H1 (cell line): ENCODE data around the gene LDLRAD4. TPM values are rescaled to one million over a fixed set of nuclear protein-coding genes. Genes with fewer than 3 reads are reported as not detected.

Experiments used
- CTCF ChIA-PET: fragments of 300-600 bp; sonication (Branson Sonifier 250); formaldehyde crosslinking; loops from one replicate; lab custom pipeline; 2021; ENCODE audit not compliant: partially characterized antibody; lab: Charles Lee
- POLR2A ChIA-PET: fragments of 300-600 bp; sonication (Branson Sonifier 250); formaldehyde crosslinking; loops from one replicate; lab custom pipeline; 2021; ENCODE audit warnings: inconsistent platforms; ENCODE audit not compliant: partially characterized antibody; lab: Charles Lee
- DNase-seq, 2 experiments: peaks; one replicate each; pipeline versions ENCODE4 v3.0.0 to v3.0.0-alpha.2; 2010 to 2022; ENCODE audit warnings: low spot score in 2 of 2, low read depth in 1 of 2, mixed read lengths in 1 of 2
- FAIRE-seq: peaks from 2 replicates; lab custom pipeline; 2011; peaks lifted over from hg19 to GRCh38; lab: Jason Lieb, UNC
- H2AFZ ChIP-seq: 2 replicates; pipeline ENCODE4 v1.8.1; 2012; ENCODE audit warnings: low read length, inconsistent platforms
- H2AK5ac ChIP-seq: 2 replicates; pipeline ENCODE4 v1.6.1; 2013; ENCODE audit warnings: low read depth, low read length
- H2BK120ac ChIP-seq: replicated peaks from 2 replicates; pipeline ENCODE3; 2013; ENCODE audit warnings: low read depth, low read length, inconsistent platforms
- H2BK12ac ChIP-seq: 2 replicates; pipeline ENCODE4 v1.6.1; 2013; ENCODE audit warnings: low read depth, low read length
- H2BK15ac ChIP-seq: 2 replicates; pipeline ENCODE4 v1.6.1; 2013; ENCODE audit warnings: low read length
- H2BK20ac ChIP-seq: 2 replicates; pipeline ENCODE4 v1.6.1; 2013; ENCODE audit warnings: low read length
- H2BK5ac ChIP-seq: 2 replicates; pipeline ENCODE4 v1.6.1; 2013; ENCODE audit warnings: low read depth, low read length
- H3K14ac ChIP-seq: 2 replicates; pipeline ENCODE4 v1.6.1; 2013; ENCODE audit warnings: inconsistent platforms; ENCODE audit not compliant: insufficient read length
- H3K18ac ChIP-seq: 2 replicates; pipeline ENCODE4 v1.6.1; 2013; ENCODE audit warnings: low read length; ENCODE audit errors: extremely low read depth
- H3K23ac ChIP-seq: 2 replicates; pipeline ENCODE4 v1.6.1; 2013; ENCODE audit warnings: inconsistent platforms; ENCODE audit not compliant: insufficient read length
- H3K23me2 ChIP-seq: 2 replicates; pipeline ENCODE4 v1.6.1; 2013; ENCODE audit warnings: low read depth, low read length
- H3K27ac ChIP-seq: 2 replicates; pipeline ENCODE4 v1.6.1; 2011; ENCODE audit warnings: low read depth, low read length, inconsistent platforms
- H3K27me3 ChIP-seq, 4 experiments: replicated peaks in 1 of 4; 1 replicate in 1 of 4; 2 replicates in 3 of 4; pipeline versions ENCODE4 v1.6.1 to v1.8.1; 2011 to 2013; ENCODE audit warnings: low read length in 3 of 4, mild to moderate bottlenecking in 3 of 4, inconsistent platforms in 2 of 4, mixed read lengths in 2 of 4, moderate library complexity in 1 of 4; ENCODE audit not compliant: control insufficient read depth in 3 of 4, insufficient read depth in 3 of 4; ENCODE audit errors: extremely low read depth in 1 of 4
- H3K36me3 ChIP-seq, 4 experiments: 2 replicates each; pipeline versions ENCODE4 v1.6.1 to v1.8.1; 2011 to 2013; ENCODE audit warnings: mild to moderate bottlenecking in 4 of 4, low read length in 3 of 4, moderate library complexity in 2 of 4, control low read depth in 1 of 4, inconsistent platforms in 1 of 4; ENCODE audit not compliant: insufficient read depth in 4 of 4, control insufficient read depth in 2 of 4
- H3K4ac ChIP-seq: replicated peaks from 2 replicates; pipeline ENCODE3; 2013; ENCODE audit warnings: low read length, low read depth, mixed read lengths, inconsistent platforms; ENCODE audit not compliant: insufficient read length
- H3K4me1 ChIP-seq, 4 experiments: replicated peaks in 1 of 4; 1 replicate in 1 of 4; 2 replicates in 3 of 4; pipeline versions ENCODE4 v1.6.1 to v1.8.1; 2011 to 2013; ENCODE audit warnings: low read length in 3 of 4, inconsistent platforms in 2 of 4, mixed read lengths in 1 of 4; ENCODE audit not compliant: insufficient read depth in 4 of 4, control insufficient read depth in 3 of 4
- H3K4me2 ChIP-seq, 2 experiments: 2 replicates each; pipeline versions ENCODE4 v1.6.1 to v1.8.1; 2011 to 2013; ENCODE audit warnings: low read depth in 2 of 2, low read length in 2 of 2, control low read depth in 1 of 2, inconsistent platforms in 1 of 2, mild to moderate bottlenecking in 1 of 2; ENCODE audit not compliant: insufficient read depth in 1 of 2
- H3K4me3 ChIP-seq, 4 experiments: fragments of 200-600, 300-600 bp in 1 of 4; sonication (generic), shearing (Covaris generic), sonication (Bioruptor Twin) in 1 of 4; 2 replicates each; pipeline versions ENCODE4 v1.5.1 to v1.8.1; 2011 to 2016; ENCODE audit warnings: low read length in 4 of 4, low read depth in 3 of 4, control low read depth in 2 of 4, inconsistent platforms in 2 of 4, mild to moderate bottlenecking in 2 of 4, mixed read lengths in 1 of 4, moderate library complexity in 1 of 4; ENCODE audit not compliant: insufficient read depth in 2 of 4; ENCODE audit errors: extremely low read depth in 1 of 4
- H3K56ac ChIP-seq: replicated peaks from 2 replicates; pipeline ENCODE3; 2013; ENCODE audit warnings: low read depth, mild to moderate bottlenecking, mixed read lengths, low read length, inconsistent platforms; ENCODE audit not compliant: insufficient read length
- H3K79me1 ChIP-seq: 2 replicates; pipeline ENCODE4 v1.6.1; 2013; ENCODE audit warnings: low read depth, low read length, control low read depth
- H3K79me2 ChIP-seq, 2 experiments: 2 replicates each; pipeline versions ENCODE4 v1.6.1 to v1.8.1; 2012 to 2013; ENCODE audit warnings: low read length in 2 of 2, mild to moderate bottlenecking in 2 of 2, inconsistent platforms in 1 of 2; ENCODE audit not compliant: insufficient read depth in 2 of 2, control insufficient read depth in 1 of 2
- H3K9ac ChIP-seq, 4 experiments: replicated peaks in 1 of 4; 1 replicate in 1 of 4; 2 replicates in 3 of 4; pipeline versions ENCODE4 v1.6.1 to v1.8.1; 2011 to 2013; ENCODE audit warnings: low read depth in 3 of 4, low read length in 3 of 4, control low read depth in 2 of 4, mild to moderate bottlenecking in 2 of 4, moderate library complexity in 2 of 4, inconsistent platforms in 1 of 4; ENCODE audit errors: extremely low read depth in 1 of 4
- H3K9me3 ChIP-seq, 2 experiments: 2 replicates each; pipeline versions ENCODE4 v1.6.1 to v1.8.1; 2012 to 2013; ENCODE audit warnings: mild to moderate bottlenecking in 2 of 2, moderate library complexity in 2 of 2, control low read depth in 1 of 2, inconsistent platforms in 1 of 2, low read depth in 1 of 2, low read length in 1 of 2, mixed read lengths in 1 of 2; ENCODE audit not compliant: insufficient read depth in 2 of 2
- H4K20me1 ChIP-seq, 2 experiments: replicated peaks in 1 of 2; 2 replicates each; pipeline versions ENCODE3 to v1.8.1; 2011 to 2013; ENCODE audit warnings: inconsistent platforms in 2 of 2, low read length in 2 of 2, mild to moderate bottlenecking in 1 of 2; ENCODE audit not compliant: insufficient read depth in 2 of 2, control insufficient read depth in 1 of 2
- H4K5ac ChIP-seq: 2 replicates; pipeline ENCODE4 v1.6.1; 2013; ENCODE audit warnings: low read length, low read depth, mixed read lengths, inconsistent platforms; ENCODE audit not compliant: insufficient read length
- H4K8ac ChIP-seq: 2 replicates; pipeline ENCODE4 v1.8.0; 2013; ENCODE audit warnings: mild to moderate bottlenecking, moderate library complexity, low read length, inconsistent platforms; ENCODE audit not compliant: insufficient read depth; ENCODE audit errors: extremely low read depth
- H4K91ac ChIP-seq: replicated peaks from 2 replicates; pipeline ENCODE3; 2013; ENCODE audit warnings: low read length, mixed read lengths, inconsistent platforms; ENCODE audit not compliant: insufficient read length
- KDM1A ChIP-seq: fragments of 200-600, 300-600 bp; sonication (generic); IDR thresholded peaks from 2 replicates; pipeline ENCODE4 v1.7.1; 2016; ENCODE audit warnings: mild to moderate bottlenecking, low read length, borderline replicate concordance
- MAFK ChIP-seq: IDR thresholded peaks from 2 replicates; pipeline ENCODE4 v1.6.1; 2012; ENCODE audit warnings: low read depth, mild to moderate bottlenecking, improper control_type of control experiment, low read length
- MAX ChIP-seq: IDR thresholded peaks from 2 replicates; pipeline ENCODE4 v1.6.1; 2012; ENCODE audit warnings: inconsistent platforms
- RAD21 ChIP-seq, 2 experiments: IDR thresholded peaks in 1 of 2; conservative IDR thresholded peaks in 1 of 2; 2 replicates each; pipeline ENCODE4 v1.6.1; 2011; ENCODE audit warnings: low read depth in 2 of 2, low read length in 2 of 2, improper control_type of control experiment in 1 of 2, inconsistent platforms in 1 of 2, mild to moderate bottlenecking in 1 of 2, moderate library complexity in 1 of 2
- SIN3A ChIP-seq, 2 experiments: IDR thresholded peaks in 1 of 2; conservative IDR thresholded peaks in 1 of 2; 2 replicates each; pipeline ENCODE4 v1.6.1; 2011 to 2012; ENCODE audit warnings: low read length in 2 of 2, improper control_type of control experiment in 1 of 2, low read depth in 1 of 2, mild to moderate bottlenecking in 1 of 2
- SP4 ChIP-seq: IDR thresholded peaks from 2 replicates; pipeline ENCODE4 v1.6.1; 2012; ENCODE audit warnings: low read length, inconsistent platforms
- SUZ12 ChIP-seq: fragments of 200-600 bp; sonication (generic); IDR thresholded peaks from 2 replicates; pipeline ENCODE4 v1.6.1; 2012; ENCODE audit warnings: mild to moderate bottlenecking, inconsistent platforms, low read length, moderate library complexity, mixed read lengths
- TCF12 ChIP-seq: IDR thresholded peaks from 2 replicates; pipeline ENCODE4 v1.6.1; 2011; ENCODE audit warnings: low read depth, mild to moderate bottlenecking, low read length
- USF2 ChIP-seq: IDR thresholded peaks from 2 replicates; pipeline ENCODE4 v1.6.1; 2011; ENCODE audit warnings: low read length, improper control_type of control experiment
- WGBS, 2 experiments: shearing (Covaris generic) in 1 of 2; methylation state at CpG; one replicate each; pipeline versions ENCODE4 v1.1.6 to v1.1.7; 2013 to 2015; ENCODE audit warnings: low lambda C conversion rate in 2 of 2, mixed read lengths in 2 of 2, inconsistent platforms in 1 of 2, low coverage in 1 of 2, missing lambda C conversion rate in 1 of 2; ENCODE audit not compliant: insufficient replicate concordance in 2 of 2, insufficient coverage in 1 of 2, insufficient read length in 1 of 2; ENCODE audit errors: extremely low coverage in 1 of 2, missing lambda C conversion rate in 1 of 2; 5-methylcytosine and 5-hydroxymethylcytosine counted together
- polyA plus RNA-seq, 7 experiments: library from polyadenylated mRNA; depleted of rRNA in 3 of 7; stranded (reverse) in 5 of 7; unstranded in 2 of 7; fragments of >200 nt in 5 of 7; fragments of 200-250 nt in 2 of 7; gene quantifications; 1 replicate in 5 of 7; 2 replicates in 1 of 7; 4 replicates in 1 of 7; pipeline versions ENCODE4 v1.2.1 to v1.2.3, GENCODE V29; 2011 to 2013; ENCODE audit warnings: missing spikeins in 2 of 7, mixed read lengths in 2 of 7
- total RNA-seq: library from RNA; stranded (reverse); fragmentation: NEBNext Ultra II Directional; extraction: Animal tissue kit (Norgen Biotek cat#: 25700); gene quantifications from 2 replicates; pipeline ENCODE4 v1.2.1, GENCODE V29; 2021

Gene LDLRAD4
- total and polyA plus RNA-seq, 2 of the 8 experiments (the other 6 are each of a cell fraction or from before 2014, with no cell fraction given): 0.77 to 1.4 TPM

- H3K36me3 ChIP-seq: no peaks in the 10 kb centered on the region
Observed at GRCh38 chr18:13252686-13253410, 34.3 kb downstream of the LDLRAD4 start.

More at GRCh38 chr18:13252686-13253410, 34.3 kb downstream of the LDLRAD4 start:
- 90% methylated on average over 14 of the region's 15 CpGs; no CpG with 5 or more reads in 1 of the 2 experiments for WGBS, 2 experiments
- H2BK5ac ChIP-seq: no peak overlapping the region
- ChIA-PET POLR2A (no interaction called here), CTCF (interaction anchor here (0.6 to 1.7 kb wide), 4 partner anchors 8 to 182 kb away, joined by 3 to 5 read pairs (median 4); no protein-coding TSS in a partner anchor)
- no peaks in the 10 kb centered on the region for H3K27me3 ChIP-seq
- H3K23ac ChIP-seq: no peak overlapping the region
- H4K20me1 ChIP-seq: no peaks in the 10 kb centered on the region
- H2BK12ac ChIP-seq: no peak overlapping the region
- TF ChIP-seq SIN3A (conservative IDR thresholded peaks at IDR 0.05 in 1 of 2, IDR thresholded peaks at IDR 0.05 in 1 of 2; ENCODE audit: low read depth in 1 of 2, low read length in 2 of 2): no peak
- no peak for TF ChIP-seq MAX
- TF ChIP-seq TCF12: no peak
- no peak for TF ChIP-seq SP4
- TF ChIP-seq MAFK: no peak
- no peak for TF ChIP-seq USF2
- no peak for TF ChIP-seq KDM1A
- no peak for TF ChIP-seq RAD21 (IDR thresholded peaks at IDR 0.05 in 1 of 2, conservative IDR thresholded peaks at IDR 0.05 in 1 of 2; ENCODE audit: low read depth in 2 of 2, low read length in 2 of 2)
- no peak for TF ChIP-seq SUZ12
- H3K4me1 ChIP-seq: peaks cover 0 to 4% (median 3%) of the 10 kb centered on the region in 4 experiments; a peak in 5 of 7 replicates
- no peak overlapping the region for H3K4me2 ChIP-seq
- H3K23me2 ChIP-seq: no peaks in the 10 kb centered on the region
- FAIRE-seq (no peak), DNase-seq (no peak)
- H3K27ac ChIP-seq: no peak overlapping the region
- H2AK5ac ChIP-seq: no peak overlapping the region
- H3K9ac ChIP-seq: no peak overlapping the region
- no peak overlapping the region for H3K56ac ChIP-seq
- no peak overlapping the region; the same call in 1 of the 2 replicates for H4K8ac ChIP-seq
- no peak overlapping the region for H3K14ac ChIP-seq
- no peak overlapping the region for H2BK20ac ChIP-seq
- H2AFZ ChIP-seq: no peak overlapping the region
- no peak overlapping the region for H3K18ac ChIP-seq
- no peak overlapping the region for H4K91ac ChIP-seq
- no peak overlapping the region for H2BK15ac ChIP-seq
- H2BK120ac ChIP-seq: no peak overlapping the region
- H3K9me3 ChIP-seq: no peaks in the 10 kb centered on the region
- H4K5ac ChIP-seq: no peak overlapping the region
- no peaks in the 10 kb centered on the region for H3K79me1 ChIP-seq
- H3K4me3 ChIP-seq: no peak overlapping the region
- H3K79me2 ChIP-seq: no peaks in the 10 kb centered on the region
- no peak overlapping the region for H3K4ac ChIP-seq
